ENCODE data around the gene CFAP46. TPM values are rescaled to one million over a fixed set of nuclear protein-coding genes. Genes with fewer than 3 reads are reported as not detected.

Gene CFAP46
- polyA plus RNA-seq, 1 donor from 2014 or later: 2.6 TPM

DNA sequence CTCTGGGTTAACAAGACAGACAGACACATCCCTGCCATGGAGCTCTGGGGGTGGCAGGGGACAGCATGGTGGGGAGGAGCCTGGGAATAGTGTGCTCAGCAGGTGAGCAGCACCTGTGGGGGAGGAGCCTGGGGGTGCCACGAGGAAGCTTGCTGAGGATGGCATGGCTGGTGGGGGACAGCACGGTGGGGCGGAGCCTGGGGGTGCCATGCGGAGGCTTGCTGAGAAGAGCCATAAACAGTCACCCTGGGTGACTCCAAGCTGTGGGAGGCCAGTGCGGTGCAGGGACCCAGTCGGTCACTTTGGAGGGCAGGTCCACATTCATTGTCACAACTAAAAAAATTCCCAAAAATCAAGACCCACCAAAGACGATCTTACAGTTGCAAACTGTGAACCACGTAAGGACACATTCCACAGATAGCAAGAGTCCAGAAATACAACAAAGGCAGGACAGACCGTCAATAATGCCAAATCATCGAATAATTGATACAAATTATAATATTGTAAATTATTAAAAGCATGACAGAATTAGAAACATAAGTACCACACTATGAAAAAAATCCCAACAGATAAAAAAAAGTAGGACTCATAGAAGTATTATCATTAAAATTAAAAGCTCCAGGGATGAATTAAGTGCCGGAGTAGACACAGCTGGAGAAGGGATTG, 180.8 kb downstream of the CFAP46 start:
- Histone ChIP-seq H3K9me2 (ENCODE audit: insufficient read depth, low read length) (no peaks in the 10 kb centered on the region), H3K27me3 (ENCODE audit: insufficient read depth, low read depth, low read length) (no peaks in the 10 kb centered on the region), H3K27ac (ENCODE audit: low read length) (no peak overlapping the region), H3F3A (ENCODE audit: insufficient read depth, low read length, poor library complexity, severe bottlenecking) (no peaks in the 10 kb centered on the region), H3K4me2 (ENCODE audit: low read length) (no peak overlapping the region), H3K9ac (ENCODE audit: low read length) (no peak overlapping the region), H4K20me1 (ENCODE audit: insufficient read depth) (no peaks in the 10 kb centered on the region), H3K79me2 (replicated peaks; ENCODE audit: insufficient read depth, low read length) (no peaks in the 10 kb centered on the region), H3K36me3 (ENCODE audit: insufficient read depth, low read length) (no peaks in the 10 kb centered on the region), H2AFZ (ENCODE audit: low read depth, low read length) (no peak overlapping the region), H3K4me3 (ENCODE audit: low read length) (no peak overlapping the region), H3K9me3 (ENCODE audit: low read length) (no peaks in the 10 kb centered on the region)
- TF ChIP-seq RAD21 (conservative IDR thresholded peaks at IDR 0.05): no peak
- TF ChIP-seq, protein P1, sequence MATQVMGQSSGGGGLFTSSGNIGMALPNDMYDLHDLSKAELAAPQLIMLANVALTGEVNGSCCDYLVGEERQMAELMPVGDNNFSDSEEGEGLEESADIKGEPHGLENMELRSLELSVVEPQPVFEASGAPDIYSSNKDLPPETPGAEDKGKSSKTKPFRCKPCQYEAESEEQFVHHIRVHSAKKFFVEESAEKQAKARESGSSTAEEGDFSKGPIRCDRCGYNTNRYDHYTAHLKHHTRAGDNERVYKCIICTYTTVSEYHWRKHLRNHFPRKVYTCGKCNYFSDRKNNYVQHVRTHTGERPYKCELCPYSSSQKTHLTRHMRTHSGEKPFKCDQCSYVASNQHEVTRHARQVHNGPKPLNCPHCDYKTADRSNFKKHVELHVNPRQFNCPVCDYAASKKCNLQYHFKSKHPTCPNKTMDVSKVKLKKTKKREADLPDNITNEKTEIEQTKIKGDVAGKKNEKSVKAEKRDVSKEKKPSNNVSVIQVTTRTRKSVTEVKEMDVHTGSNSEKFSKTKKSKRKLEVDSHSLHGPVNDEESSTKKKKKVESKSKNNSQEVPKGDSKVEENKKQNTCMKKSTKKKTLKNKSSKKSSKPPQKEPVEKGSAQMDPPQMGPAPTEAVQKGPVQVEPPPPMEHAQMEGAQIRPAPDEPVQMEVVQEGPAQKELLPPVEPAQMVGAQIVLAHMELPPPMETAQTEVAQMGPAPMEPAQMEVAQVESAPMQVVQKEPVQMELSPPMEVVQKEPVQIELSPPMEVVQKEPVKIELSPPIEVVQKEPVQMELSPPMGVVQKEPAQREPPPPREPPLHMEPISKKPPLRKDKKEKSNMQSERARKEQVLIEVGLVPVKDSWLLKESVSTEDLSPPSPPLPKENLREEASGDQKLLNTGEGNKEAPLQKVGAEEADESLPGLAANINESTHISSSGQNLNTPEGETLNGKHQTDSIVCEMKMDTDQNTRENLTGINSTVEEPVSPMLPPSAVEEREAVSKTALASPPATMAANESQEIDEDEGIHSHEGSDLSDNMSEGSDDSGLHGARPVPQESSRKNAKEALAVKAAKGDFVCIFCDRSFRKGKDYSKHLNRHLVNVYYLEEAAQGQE (IDR thresholded peaks at IDR 0.05; ENCODE audit: borderline replicate concordance): no peak
- TF ChIP-seq TAF1 (IDR thresholded peaks at IDR 0.05; ENCODE audit: low read depth): no peak
- TF ChIP-seq EZH2 (IDR thresholded peaks at IDR 0.05; ENCODE audit: borderline replicate concordance, insufficient read depth, low read length, poor library complexity, severe bottlenecking): no peak
- no peak for TF ChIP-seq POLR2AphosphoS5 (IDR thresholded peaks at IDR 0.05)
- no peak for TF ChIP-seq EP300 (conservative IDR thresholded peaks at IDR 0.05; ENCODE audit: poor library complexity, severe bottlenecking)
- no peak for TF ChIP-seq MXI1 (conservative IDR thresholded peaks at IDR 0.05; ENCODE audit: poor library complexity, severe bottlenecking)
- no peak for TF ChIP-seq SMC3 (conservative IDR thresholded peaks at IDR 0.05; ENCODE audit: poor library complexity)
- TF ChIP-seq, protein P2, sequence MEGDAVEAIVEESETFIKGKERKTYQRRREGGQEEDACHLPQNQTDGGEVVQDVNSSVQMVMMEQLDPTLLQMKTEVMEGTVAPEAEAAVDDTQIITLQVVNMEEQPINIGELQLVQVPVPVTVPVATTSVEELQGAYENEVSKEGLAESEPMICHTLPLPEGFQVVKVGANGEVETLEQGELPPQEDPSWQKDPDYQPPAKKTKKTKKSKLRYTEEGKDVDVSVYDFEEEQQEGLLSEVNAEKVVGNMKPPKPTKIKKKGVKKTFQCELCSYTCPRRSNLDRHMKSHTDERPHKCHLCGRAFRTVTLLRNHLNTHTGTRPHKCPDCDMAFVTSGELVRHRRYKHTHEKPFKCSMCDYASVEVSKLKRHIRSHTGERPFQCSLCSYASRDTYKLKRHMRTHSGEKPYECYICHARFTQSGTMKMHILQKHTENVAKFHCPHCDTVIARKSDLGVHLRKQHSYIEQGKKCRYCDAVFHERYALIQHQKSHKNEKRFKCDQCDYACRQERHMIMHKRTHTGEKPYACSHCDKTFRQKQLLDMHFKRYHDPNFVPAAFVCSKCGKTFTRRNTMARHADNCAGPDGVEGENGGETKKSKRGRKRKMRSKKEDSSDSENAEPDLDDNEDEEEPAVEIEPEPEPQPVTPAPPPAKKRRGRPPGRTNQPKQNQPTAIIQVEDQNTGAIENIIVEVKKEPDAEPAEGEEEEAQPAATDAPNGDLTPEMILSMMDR (IDR thresholded peaks at IDR 0.05; ENCODE audit: poor library complexity, severe bottlenecking): no peak

DNA sequence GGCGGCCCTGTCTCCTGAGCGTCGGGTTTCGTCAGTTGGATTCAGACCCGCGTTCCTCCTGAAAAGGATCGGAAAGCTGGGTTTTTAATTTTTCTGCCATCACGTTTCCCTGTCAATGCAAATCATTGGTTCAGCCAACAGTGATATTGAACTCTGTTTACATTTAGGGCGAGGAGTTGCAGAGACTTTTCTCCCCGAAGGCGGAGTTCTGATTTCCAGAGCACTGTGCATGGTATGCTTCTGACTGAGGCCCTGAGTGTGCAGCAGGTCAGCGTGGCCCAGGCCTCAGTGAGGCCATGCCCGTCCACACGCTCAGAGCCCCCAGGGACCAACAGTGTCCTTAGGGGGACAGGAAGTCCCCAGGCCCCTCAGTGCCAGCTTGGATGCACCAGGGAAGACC, 183.5 kb downstream of the CFAP46 start:
- Histone ChIP-seq H2AFZ (ENCODE audit: low read depth, low read length) (no peak overlapping the region), H3K4me3 (ENCODE audit: low read length) (no peak overlapping the region), H3K36me3 (ENCODE audit: insufficient read depth, low read length) (no peaks in the 10 kb centered on the region), H3K9me2 (ENCODE audit: insufficient read depth, low read length) (no peaks in the 10 kb centered on the region), H4K20me1 (ENCODE audit: insufficient read depth) (no peaks in the 10 kb centered on the region), H3K9me3 (ENCODE audit: low read length) (no peaks in the 10 kb centered on the region), H3K4me2 (ENCODE audit: low read length) (no peak overlapping the region), H3K79me2 (replicated peaks; ENCODE audit: insufficient read depth, low read length) (no peaks in the 10 kb centered on the region), H3F3A (ENCODE audit: insufficient read depth, low read length, poor library complexity, severe bottlenecking) (no peaks in the 10 kb centered on the region), H3K27ac (ENCODE audit: low read length) (no peak overlapping the region), H3K9ac (ENCODE audit: low read length) (no peak overlapping the region), H3K27me3 (ENCODE audit: insufficient read depth, low read depth, low read length) (no peaks in the 10 kb centered on the region)
- TF ChIP-seq EZH2 (IDR thresholded peaks at IDR 0.05; ENCODE audit: borderline replicate concordance, insufficient read depth, low read length, poor library complexity, severe bottlenecking) (no peak), RAD21 (conservative IDR thresholded peaks at IDR 0.05) (no peak), POLR2AphosphoS5 (IDR thresholded peaks at IDR 0.05) (no peak), TAF1 (IDR thresholded peaks at IDR 0.05; ENCODE audit: low read depth) (no peak), SMC3 (conservative IDR thresholded peaks at IDR 0.05; ENCODE audit: poor library complexity) (no peak), EP300 (conservative IDR thresholded peaks at IDR 0.05; ENCODE audit: poor library complexity, severe bottlenecking) (no peak), MXI1 (conservative IDR thresholded peaks at IDR 0.05; ENCODE audit: poor library complexity, severe bottlenecking) (no peak)
- TF ChIP-seq, protein P1 (IDR thresholded peaks at IDR 0.05; ENCODE audit: borderline replicate concordance): no peak
- TF ChIP-seq, protein P2 (IDR thresholded peaks at IDR 0.05; ENCODE audit: poor library complexity, severe bottlenecking): no peak

Measured in neural cell (in vitro differentiated cells).